ENCODE measurements around the gene C19orf44.
"Not testable (repeated sequence)": the region's sequence is repeated elsewhere in the genome, so short reads cannot be mapped to it uniquely, and the experiment has no call there.

The C19orf44 gene

DNA sequence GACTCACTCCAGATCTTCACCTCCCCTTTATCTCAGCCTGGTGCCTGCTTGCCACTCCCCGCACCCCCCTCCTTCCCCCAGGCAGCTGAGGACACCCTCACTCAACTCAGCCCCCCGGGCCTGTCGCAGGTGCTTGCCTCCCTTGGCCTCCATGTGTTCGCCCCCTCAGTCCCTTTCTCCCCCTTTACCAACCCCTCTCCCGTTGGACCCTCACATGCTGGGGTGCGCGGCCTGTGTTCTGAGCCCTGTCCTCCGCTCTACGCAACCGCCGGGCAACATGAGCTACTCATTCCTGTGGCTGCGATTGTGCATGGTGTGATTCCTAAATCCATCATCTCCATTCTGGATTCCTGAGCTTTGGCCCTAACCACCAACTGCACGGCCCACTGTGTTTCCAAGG lies 40.9 kb downstream of the C19orf44 start:
- DNase-seq (ENCODE audit: low read depth in 2 of 2) = no peak

DNA sequence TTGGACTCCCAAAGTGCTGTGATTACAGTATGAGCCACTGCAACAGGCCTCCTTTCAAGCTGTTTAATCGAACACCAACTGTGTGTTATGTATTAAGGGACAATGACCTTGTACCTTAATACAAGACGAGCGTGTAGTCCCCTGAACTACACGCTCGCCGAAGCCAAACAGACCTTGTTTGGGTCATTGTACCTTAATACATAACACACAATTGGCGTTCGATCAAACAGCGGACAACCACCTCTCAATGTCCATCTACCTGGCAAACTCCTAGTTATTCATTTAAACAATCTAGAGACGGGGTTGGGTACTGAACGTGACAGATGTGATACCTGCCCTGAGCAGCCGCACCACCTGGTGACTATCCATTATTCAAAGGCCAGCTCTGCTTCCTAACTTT lies 44.8 kb downstream of the C19orf44 start:
- no peak for DNase-seq (ENCODE audit: low read depth in 2 of 2)

DNA sequence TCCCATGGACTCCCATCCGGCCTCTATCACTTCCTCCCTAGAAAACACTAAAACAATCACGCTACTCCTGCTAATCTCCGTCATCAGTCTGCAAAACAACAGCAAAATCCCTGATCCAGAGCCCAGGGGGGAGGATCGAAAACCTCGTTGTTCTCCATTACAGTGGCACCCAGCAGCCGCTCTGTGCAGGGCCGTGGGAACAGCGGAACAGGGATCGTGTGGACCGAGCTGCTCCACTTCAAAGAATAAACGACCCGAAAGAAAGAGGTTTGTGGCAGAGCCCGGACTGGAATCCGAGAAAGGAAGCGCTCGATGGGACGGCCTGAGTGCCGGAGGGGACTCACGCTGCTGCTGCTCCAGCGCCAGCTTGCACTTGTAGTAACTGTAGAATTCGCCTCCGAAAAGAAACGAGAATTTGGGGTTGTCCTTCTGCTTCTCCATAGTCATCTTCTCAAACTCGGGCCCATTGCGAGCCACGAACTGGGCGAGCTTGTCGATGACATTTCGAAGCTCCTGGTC lies 45.4 kb downstream of the C19orf44 start:
- no peak for DNase-seq (ENCODE audit: low read depth in 2 of 2)

DNA sequence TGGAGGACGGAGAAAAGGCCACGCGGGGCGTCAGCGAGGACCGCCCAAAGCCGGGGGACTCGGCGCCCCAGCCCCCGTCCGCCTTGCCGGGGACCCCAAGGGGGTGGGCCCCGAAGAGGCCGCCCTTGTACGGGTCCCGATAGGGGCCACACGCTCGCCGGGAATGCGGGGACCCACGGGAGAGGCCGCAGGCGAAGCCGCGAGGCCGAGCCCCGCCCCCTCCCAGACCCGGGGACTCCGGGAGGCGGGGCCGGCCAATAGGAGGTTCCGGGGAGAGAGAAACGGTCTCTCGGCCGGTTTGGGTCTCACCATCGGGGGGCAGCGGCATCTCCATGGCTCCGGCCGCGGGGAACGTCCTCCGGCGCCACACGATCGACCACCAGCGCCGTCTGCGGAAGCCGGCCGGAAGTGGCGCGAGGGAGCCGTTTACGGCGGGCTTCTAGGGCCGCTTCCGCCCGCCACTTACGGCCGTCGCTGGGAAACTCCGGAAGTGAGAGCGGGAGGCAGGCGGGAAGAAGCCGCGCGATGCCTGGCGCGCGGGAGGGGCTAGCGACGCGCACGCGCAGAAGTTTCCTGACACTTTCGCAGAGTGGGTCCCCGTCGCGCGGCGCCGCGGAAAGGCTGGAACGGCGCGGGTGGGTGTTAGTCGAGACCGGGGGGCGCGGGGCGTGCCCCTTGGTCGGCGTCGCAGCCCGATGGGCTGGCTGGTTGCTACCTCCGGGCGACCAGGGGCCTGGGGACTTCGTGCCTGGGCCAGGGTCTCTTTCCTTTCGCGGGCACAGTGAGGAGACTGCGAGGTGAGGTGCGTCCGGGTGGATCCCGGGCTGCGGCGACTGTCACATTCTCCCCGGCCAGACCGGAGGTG lies 46.1 kb downstream of the C19orf44 start, which contains the start of gene CHERP:
TSS of gene CHERP (minus strand) at position 393 of the 865 bp plus-strand sequence. CDS start at position 334, 59 bp downstream.
- DNase-seq (ENCODE audit: low read depth in 2 of 2) = peak; percentile 87 to 91

DNA sequence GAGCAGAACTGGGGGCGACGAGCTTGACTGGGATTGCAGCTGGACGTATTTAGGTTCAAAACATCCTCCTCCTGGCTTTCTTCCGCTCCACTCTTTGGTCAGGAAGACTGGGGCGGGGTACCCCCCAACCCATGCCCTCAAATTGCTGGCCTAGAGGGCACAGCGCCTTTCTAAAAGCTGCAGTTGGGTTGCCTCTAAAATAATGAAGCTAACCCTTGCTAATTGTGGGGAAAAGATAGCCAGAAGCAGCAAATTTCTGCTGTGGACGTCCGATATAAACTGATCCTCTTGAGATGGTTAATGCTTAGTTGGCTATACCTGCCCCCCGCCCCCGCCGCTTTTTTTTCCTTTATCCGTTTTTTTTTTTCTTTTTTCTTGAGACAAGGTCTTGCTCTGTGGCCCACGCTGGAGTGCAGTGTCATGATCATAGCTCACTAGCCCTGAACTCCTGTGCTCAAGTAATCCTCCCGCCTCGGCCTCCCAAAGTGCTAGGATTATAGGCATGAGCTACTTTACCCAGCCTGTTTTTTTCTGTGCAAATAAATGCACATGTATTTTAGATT lies 46.8 kb downstream of the C19orf44 start:
- DNase-seq (ENCODE audit: low read depth in 2 of 2) = no peak

DNA sequence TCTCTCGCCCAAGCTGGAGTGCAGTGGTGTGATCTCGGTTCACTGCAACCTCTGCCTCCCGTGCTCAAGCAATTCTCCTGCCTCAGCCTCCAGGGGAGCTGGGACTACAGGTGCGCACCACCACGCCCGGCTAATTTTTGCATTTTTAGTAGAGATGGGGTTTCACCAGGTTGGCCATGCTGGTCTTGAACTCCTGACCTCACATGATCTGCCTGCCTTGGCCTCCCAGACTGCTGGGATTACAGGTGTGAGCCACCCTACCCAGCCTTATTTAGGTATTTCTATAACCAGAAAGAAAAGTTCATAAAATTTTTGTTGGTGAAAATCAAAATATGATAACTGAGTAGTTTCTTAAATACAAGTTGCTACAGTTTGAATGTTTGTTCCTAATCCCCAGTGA lies 47.5 kb downstream of the C19orf44 start:
- not testable (repeated sequence) for DNase-seq (ENCODE audit: low read depth in 2 of 2)

DNA sequence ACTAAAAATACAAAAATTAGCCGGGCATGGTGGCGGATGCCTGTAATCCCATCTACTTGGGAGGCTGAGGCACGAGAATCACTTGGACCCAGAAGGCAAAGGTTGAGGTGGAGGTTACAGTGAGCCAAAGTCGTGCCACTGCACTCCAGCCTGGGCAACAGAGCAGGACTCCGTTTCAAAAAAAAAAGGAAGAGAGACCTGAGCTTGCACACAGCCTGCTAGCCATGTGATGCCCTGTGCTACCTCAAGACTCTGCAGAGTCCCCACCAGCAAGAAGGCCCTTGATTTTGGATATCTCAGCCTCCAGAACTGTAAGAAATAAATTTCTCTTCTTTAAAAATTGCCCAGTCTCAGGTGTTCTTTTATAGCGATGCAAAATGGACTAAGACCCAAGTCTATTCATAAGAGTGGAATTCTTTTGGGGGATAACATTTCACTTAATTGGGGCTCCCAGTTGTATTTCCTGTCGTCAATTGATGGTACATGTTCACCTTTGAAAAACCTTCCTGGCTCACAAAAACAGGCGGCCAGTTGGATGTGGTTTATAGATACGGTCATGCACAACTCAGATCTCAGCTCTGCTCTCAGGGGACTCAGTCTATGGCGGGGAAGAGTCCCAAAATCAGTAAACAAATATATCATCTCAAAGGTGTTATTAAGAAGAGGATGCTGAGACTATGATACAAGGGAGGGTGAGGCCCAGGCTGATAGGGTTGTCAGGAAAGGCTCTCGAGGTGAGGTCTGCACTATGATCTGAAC lies 48.5 kb downstream of the C19orf44 start:
- DNase-seq (ENCODE audit: low read depth in 2 of 2) = no peak

DNA sequence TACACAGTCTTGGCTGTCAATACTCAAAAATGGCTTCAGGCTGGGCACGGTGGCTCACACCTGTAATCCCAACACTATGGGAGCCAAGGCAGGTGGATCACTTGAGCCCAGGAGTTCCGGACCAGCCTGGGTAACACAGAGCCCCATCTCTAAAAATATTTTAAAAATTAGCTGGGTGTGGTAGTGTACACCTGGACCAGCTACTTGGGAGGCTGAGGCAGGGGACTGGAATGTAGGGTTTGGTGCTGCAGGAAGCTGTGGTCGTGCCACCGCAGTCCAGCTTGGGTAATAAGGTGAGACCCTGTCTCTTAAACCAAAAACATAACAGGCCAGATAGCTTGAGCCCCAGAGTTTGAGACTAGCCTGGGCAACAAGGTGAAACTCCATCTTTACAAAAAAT lies 52.8 kb downstream of the C19orf44 start:
- DNase-seq (ENCODE audit: low read depth in 2 of 2) = no peak

DNA sequence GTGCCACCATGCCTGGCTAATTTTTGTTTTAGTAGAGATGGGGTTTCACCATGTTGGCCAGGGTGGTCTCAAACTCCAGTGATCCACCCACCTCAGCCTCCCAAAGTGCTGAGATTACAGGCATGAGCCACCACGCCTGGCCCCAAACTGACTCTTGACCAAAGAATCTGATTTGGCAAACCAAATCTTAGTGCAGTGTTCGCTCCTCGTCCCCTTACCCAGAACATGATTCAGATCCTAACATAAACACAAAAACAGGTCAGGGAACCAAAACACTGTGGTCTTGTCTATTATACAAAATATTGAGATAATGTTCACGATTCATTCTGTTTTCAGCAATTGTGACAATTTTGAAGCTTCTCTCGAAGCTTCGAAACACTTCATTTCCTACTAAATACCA lies 55.7 kb downstream of the C19orf44 start:
- DNase-seq (ENCODE audit: low read depth in 2 of 2) = not testable (repeated sequence)

DNA sequence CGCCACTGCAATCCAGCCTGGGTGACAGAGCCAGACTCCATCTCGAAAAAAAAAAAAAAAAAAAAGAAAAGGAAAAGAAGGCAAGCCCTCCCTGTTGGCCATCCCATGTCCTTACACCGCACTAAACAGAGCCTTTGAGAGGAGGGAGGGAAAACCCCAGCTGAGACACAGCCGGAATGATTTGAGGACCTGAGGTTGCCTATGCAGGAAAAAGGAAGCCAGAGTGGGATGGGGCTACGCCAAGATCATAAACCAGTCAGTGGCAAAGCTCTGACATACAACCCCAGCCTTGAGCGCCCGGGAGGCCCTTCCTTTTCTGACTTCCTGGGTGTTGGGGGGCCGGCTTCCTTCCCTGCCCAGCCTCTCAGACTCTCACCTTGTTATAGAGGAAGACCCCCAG lies 58.6 kb downstream of the C19orf44 start:
- no peak for DNase-seq (ENCODE audit: low read depth in 2 of 2)

DNA sequence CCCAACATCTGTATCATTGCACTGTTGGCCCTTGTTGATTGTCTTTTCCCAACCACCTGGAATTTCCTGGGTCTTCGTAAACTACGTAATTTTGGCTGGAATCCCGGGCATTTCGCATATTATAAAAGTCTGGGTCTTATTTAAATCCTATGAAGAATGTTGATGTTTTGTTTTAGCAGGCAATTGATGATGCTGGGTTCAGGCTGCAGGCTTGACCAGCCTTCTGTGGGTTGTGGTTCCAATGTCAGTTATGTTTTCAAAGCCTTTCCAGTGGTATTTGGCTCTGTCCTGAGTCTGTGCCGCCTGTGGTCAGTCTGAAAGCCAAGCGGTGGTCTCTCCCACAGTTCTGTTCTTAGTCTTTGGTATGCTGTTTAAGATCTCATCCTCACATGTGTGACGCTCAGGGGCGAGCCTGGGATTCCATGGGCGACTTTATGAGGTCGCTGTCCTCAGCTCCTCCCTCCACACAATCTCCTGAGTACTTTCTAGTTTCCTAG lies 63.6 kb downstream of the C19orf44 start:
- no peak for DNase-seq (ENCODE audit: low read depth in 2 of 2)

DNA sequence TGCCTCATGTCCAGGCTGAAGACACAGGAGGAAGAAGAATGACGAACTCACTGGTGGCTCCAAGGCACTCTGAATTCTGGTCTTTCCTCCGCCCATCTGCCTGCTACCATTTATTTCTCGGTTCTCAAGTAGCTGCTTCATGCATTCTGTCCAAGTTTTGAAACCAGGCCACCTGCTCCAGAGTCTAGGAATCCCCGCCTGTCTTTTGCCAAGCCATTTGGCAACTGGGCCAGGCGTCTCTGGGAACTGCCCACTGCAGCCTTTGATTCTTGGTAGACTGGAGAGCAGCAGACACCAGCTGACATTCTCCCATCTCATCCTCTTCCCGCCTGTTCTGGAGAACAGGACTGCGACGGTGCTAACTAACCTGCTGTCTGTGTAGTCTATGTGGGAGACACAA lies 65.2 kb downstream of the C19orf44 start:
- DNase-seq (ENCODE audit: low read depth in 2 of 2) = no peak

DNA sequence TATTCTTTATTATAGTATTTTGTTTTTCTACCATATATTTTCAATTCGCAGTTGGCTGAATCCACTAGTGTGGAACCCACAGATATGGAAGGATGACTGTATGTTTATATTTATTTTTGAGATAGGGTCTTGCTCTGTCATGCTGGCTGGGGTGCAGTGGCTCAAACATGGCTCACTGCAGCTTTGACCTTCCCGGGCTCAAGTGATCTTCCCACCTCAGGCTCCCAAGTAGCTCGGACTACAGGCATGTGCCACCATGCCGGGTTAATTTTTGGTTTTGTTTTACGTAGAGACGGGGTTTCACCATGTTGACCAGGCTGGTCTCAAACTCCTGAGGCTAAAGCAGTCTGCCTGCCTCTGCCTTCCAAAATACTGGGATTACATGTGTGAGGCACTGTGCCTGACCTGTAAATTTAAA lies 66.4 kb downstream of the C19orf44 start:
- DNase-seq (ENCODE audit: low read depth in 2 of 2) = no peak

DNA sequence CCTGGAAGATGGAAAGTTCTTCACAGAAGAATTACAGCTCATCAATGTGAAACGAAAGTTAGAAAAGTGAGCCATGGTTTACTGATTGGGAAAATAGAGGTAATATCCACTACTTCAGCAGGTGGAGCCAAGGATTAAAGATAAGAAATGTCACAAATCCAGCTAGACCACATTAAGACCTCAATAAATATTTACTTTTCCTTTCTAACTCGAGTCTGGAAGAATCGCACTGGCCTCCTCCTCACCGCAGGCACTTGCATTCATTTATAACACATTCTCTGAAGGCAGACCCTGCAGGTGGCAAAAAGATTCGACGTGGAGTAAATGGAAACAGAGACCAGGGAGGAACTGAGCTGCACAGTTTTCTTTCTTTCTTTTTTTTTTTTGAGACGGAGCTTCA lies 68.6 kb downstream of the C19orf44 start:
- DNase-seq (ENCODE audit: low read depth in 2 of 2) = no peak

DNA sequence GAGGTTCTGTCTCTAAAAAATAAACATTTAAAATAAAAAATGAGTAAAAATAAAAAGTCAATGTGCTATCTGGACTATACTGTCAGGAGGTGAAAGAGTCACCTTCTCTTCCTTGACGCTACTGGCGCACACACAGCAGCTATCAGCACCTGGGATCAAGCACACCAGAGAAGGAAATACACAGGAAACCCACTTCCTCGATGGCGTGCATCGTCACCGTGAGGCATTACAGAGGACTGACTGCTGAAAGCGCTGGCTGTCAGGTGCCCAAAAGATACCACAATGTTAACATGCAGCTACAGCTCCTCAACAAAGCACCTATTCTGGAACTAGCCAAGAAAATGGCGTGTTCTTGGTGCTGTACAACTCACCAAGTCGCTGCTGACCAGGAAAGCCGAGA lies 70.0 kb downstream of the C19orf44 start:
- DNase-seq (ENCODE audit: low read depth in 2 of 2) = peak in 1 of 2 donors; percentile 65

DNA sequence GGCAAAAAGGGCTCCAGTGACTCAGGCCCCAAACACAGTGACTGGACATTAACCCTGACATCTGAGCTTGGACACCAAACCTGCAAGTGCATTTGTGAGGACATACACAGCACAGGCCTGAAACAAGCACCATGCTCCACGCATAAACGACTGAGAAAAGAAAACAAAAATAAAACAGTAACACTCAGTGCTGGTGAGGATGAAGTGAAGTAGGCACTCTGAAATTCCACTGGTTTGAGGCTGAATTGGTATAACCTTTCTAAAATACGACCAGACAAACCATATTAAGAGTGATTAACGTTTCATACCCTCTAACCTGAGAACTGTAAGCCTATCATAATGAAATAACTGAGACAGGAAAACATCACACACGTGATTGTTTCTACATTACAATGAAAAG lies 70.5 kb downstream of the C19orf44 start:
- DNase-seq (ENCODE audit: low read depth in 2 of 2) = no peak

DNA sequence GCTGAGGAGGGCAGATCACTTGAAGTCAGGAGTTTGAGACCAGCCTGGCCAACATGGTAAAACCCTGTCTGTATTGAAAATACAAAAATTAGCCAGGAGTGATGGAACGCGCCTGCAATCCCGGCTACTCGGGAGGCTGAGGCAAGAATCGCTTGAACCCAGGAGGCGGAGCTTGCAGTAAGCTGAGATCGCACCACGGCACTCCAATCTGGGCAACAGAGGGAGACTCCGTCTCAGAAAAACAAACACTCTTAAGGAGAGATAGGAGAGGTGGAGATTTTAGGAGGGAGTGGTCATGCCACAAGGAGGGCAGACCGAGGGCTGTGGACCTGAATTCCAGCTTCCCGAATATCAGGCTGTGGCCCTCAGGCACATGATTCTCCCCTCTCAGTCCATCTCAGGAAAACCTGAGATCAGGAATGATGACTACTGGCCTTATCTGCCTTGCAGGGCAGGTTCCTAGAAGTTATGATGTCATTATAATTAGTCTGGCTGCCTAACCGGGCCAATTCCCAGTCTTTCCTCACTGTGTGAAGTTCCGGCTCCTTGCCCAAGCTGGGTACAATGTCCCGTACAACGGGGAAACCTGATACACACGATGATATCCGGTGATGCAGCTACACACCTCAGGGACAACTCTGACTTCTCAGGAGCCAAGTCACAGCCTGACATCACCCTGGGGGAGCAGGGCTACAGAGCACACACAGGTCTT lies 73.6 kb downstream of the C19orf44 start:
- DNase-seq (ENCODE audit: low read depth in 2 of 2) = no peak
